Measurements from ENCODE around the gene ZRSR2.

- TF ChIP-seq CTCF (IDR thresholded peaks at IDR 0.05): no peak
- TF ChIP-seq EP300 (IDR thresholded peaks at IDR 0.05; ENCODE audit: low read depth): no peak
- TF ChIP-seq POLR2A (IDR thresholded peaks at IDR 0.05): no peak
These were observed 20.9 kb upstream of the ZRSR2 start for GRCh38 chrX:15769300-15769954.
